Coronary artery (tissue), 2 donors: Measurements from ENCODE around the gene PRICKLE1.
A peak's percentile ranks its signal among the peaks of the same experiment; 100 is the strongest.

Experiments used
- DNase-seq: peaks from one replicate; pipeline ENCODE4 v3.0.0-alpha.2; 2017; ENCODE audit warnings: low spot score
- H3K27ac ChIP-seq, 2 donors: fragments of 200-600 bp; sonication (generic); one replicate each; pipeline ENCODE4 v1.5.1; 2016 to 2019
- H3K4me3 ChIP-seq: fragments of 200-600 bp; sonication (generic); 2 replicates; pipeline ENCODE4 v1.5.1; 2016; ENCODE audit warnings: mild to moderate bottlenecking, moderate library complexity
- CTCF ChIP-seq: fragments of 200-600 bp; sonication (generic); IDR thresholded peaks from one replicate; pipeline ENCODE4 v1.5.1; 2019; ENCODE audit warnings: antibody characterized with exemption

The PRICKLE1 gene

GRCh38 chr12:42590330-42590934 is 886 bp upstream of the PRICKLE1 start:
- Histone ChIP-seq H3K4me3 (peak overlapping the region; percentile 86), H3K27ac (peak overlapping the region in 1 of 2 donors; percentile 76)
- TF ChIP-seq CTCF: no peak
- no peak for DNase-seq

DNA sequence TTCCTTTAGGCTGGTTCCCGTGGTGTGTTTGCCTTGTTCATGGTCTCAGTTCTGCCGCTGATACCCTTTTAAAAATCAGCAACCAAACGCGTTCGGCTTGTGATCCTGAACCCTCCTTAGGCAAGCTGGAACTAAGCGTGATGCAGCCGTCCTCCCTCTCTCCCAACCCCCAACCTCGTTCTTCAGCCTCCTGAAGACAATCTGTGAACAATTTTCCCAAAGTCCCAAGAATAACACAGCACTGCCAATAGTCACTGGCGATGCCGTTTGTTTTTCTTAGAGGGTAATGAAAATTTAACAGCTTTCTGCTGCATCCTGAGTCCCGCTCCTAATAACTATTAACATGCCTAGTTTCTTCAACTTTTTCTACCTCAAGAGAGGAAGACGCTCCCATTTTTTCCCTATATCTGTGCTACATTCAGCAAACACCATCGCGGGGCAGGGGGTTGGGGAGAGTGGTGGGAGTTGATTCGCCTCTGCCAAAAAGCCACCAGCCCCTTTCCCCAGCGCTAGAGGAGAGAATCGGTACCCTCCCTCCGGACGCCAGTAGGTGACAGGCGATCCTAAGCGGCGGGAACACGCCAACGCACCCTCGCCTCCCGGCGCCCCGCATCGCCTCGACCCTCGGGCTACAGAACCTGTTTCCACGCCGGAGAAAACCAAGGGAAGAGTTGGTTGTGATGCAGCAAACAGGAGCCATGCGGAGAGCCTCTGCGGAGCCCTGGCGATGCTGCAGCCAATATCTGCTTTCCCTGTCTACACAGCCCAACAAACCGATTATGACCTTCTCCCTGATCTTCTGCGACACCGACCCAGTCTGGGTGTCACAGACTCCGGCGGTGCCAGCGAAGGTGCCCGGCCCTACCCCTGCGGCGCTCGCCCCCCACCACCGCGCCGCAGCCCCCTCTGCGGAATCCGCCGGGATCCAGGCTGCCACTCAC is 752 bp downstream of the PRICKLE1 start:
- Histone ChIP-seq H3K27ac (peak overlapping the region in 1 of 2 donors; percentile 76), H3K4me3 (peak overlapping the region; percentile 86)
- DNase-seq: peak; percentile 74
- peak; percentile 16 for TF ChIP-seq CTCF

- Histone ChIP-seq H3K27ac (peak overlapping the region in 1 of 2 donors; percentile 34), H3K4me3 (peak overlapping the region; percentile 86)
- DNase-seq: no peak
- no peak for TF ChIP-seq CTCF
These were observed 1.7 kb downstream of the PRICKLE1 start for GRCh38 chr12:42587601-42588523.

GRCh38 chr12:42586268-42586667 is 3.3 kb downstream of the PRICKLE1 start:
- Histone ChIP-seq H3K4me3 (no peak overlapping the region), H3K27ac (no peak overlapping the region)
- TF ChIP-seq CTCF: no peak
- no peak for DNase-seq

DNA sequence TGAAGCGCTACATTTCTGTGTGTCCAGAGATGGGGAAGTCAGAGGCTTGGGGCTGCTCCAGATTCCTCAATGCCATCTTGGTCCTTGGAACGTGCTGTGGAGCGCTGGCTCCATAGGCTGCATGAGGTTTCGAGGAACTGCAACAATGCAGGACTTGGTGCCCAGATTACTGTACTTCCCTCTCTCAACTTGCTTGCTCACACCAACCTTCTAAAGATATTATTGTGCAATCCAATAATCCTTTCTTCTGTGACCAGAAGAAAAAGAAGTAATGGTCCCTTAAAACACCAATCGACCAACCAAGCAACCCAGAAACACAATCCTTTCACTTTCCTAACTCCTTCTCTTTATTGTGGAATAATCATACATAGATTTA is 3.7 kb downstream of the PRICKLE1 start:
- TF ChIP-seq CTCF: no peak
- Histone ChIP-seq H3K27ac (peak overlapping the region in 1 of 2 donors; percentile 28), H3K4me3 (no peak overlapping the region)
- DNase-seq: no peak

- TF ChIP-seq CTCF: no peak
- peak overlapping the region in 1 of 2 donors; percentile 28 for H3K27ac ChIP-seq
- DNase-seq: no peak
- no peak overlapping the region for H3K4me3 ChIP-seq
These were observed 4.2 kb downstream of the PRICKLE1 start for GRCh38 chr12:42585154-42585840.
